IPS-11a (cell line): ENCODE data around the gene CNPY1.
"Not testable (repeated sequence)": the region's sequence is repeated elsewhere in the genome, so short reads cannot be mapped to it uniquely, and the experiment has no call there.

ENCODE experiments used
- H3K4me3 ChIP-seq: one replicate; pipeline ENCODE4 v1.5.1; 2013; ENCODE audit warnings: low read depth, low read length, control low read depth

CNPY1 gene

DNA sequence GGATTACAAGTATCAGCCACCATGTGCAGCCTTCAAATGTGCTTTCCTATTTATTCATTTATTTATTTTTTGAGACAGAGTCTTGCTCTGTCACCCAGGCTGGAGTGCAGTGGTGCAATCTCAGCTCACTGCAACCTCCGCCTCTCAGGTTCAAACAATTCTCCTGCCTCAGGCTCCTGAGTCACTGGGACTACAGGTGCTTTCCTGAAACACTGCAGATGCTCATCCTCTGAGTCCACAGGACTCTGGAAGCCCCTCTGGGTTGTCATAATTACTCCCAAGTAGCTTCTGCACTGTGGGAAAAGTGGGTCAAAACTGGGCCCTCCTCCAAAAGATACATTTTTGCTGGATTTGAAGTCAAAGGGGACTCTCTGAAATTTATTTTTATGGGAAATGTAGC lies at the start of gene CNPY1:
CNPY1 (minus strand) TSS at position 111 of the 400 bp plus-strand sequence. CDS start 630 bp downstream, outside the sequence.
- not testable (repeated sequence) for H3K4me3 ChIP-seq

- no peak overlapping the region for H3K4me3 ChIP-seq
These were observed 48.6 kb upstream of the CNPY1 start for GRCh38 chr7:155594961-155595366.

DNA sequence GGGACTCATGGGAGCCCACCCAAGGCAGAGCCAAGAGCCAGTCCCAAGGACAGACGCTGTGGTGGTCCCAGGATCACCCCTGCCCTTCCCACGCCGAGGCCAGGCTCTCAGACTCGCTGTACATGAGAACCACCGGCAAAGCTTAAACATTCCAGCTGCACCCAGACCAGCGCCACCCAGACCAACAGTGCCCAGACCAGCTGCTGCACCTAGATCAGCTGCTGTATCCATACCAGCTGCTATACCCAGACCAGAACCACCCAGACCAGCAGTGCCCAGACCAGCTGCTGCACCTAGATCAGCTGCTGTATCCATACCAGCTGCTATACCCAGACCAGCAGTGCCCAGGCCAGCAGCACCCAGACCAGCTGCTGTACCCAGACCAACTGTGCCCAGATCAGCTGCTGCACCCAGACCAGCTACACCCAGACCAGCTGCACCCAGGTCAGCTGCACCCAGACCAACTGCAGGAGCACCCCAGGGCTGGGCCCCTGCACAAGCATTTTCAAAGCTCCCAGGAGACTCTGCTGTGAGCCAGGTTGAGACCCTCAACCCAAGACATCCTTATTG lies 47.9 kb upstream of the CNPY1 start:
- H3K4me3 ChIP-seq = no peak overlapping the region

- H3K4me3 ChIP-seq = no peak overlapping the region
These were observed 47.3 kb upstream of the CNPY1 start for GRCh38 chr7:155593461-155594162.

GRCh38 chr7:155591055-155591775 lies 44.9 kb upstream of the CNPY1 start:
- no peak overlapping the region for H3K4me3 ChIP-seq

DNA sequence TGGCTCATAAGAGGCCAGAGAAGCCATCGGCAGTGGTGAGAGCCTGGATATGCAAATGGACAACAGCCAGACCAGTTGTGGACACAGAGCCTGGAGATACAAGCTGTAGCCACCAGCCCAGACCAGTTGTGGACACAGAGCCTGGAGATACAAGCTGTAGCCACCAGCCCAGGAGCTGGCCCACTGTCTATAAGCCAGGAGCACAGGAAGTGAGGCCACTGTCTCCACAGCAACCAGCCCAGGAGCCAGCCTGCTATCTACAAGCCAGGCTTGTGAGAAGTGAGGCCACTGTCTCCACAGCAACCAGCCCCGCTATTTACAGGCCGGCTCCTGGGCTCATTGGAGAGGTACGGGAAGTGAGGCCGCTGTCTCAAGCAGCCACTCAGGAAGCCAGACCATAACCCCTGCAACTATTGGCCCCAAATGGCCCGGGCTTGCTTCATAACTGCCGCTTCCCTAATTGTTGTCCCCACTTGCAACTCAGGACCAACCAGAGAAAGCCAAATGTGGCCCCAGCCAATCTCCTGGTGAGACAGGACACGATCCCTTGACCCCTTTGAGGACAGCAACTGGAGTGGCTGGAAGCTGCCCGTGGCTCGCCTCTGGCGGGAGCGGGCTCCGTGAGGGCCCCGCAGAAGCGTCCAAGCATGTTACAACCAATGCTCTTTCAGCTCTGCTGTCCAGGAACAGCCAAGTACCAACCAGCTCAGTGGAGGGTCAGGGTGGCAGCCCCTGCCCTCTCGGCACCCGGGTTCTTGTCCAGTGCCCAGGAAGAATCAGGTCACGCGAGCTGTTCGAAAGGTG lies 44.1 kb upstream of the CNPY1 start:
- no peak overlapping the region for H3K4me3 ChIP-seq

DNA sequence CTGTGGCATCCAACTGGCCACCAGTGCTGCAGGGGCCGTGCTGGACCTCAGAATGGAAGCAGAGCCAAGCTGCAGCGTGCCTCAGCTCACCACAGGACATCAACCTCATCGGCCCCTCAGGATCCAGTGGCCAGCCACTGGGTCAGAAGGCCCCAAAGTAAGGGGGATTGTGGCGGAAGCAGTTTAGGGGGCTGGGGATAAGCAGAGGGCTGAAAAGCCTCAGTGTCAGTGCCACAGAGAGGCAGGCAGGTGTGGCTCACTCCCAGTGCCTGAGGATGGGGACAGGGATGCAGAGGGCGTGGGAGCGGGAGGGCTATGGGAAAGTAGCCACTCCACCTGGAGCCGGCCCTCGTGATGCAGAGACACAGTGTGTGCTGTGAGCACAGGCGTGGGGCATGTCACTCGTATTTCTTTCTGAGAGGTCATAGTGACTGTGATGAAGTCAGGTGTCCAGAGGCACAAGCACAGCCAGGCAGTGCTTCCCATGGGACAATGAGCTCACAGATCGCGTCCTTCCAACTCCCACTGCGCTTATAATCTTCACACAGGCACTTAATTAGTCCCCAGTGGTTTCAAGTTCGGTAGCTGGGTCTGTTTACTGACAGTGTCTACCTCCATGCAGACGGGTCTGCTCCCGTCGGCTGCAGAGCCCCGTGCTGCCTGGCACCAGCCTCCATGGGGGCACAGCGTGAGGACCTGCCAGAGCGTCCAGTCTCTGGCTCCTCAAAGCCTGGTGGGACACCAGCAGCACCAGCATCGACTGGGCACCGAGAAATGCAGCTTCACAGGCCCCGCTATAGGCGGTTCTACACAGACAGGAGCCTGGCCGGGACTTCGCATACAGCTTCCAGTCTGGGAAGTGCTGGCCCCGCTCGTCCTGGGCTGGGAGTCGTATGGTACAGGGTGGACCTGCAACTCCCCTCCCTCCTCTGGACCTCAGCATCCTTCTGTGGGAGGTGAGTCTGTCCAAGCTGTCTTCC lies 42.9 kb upstream of the CNPY1 start:
- no peak overlapping the region for H3K4me3 ChIP-seq

DNA sequence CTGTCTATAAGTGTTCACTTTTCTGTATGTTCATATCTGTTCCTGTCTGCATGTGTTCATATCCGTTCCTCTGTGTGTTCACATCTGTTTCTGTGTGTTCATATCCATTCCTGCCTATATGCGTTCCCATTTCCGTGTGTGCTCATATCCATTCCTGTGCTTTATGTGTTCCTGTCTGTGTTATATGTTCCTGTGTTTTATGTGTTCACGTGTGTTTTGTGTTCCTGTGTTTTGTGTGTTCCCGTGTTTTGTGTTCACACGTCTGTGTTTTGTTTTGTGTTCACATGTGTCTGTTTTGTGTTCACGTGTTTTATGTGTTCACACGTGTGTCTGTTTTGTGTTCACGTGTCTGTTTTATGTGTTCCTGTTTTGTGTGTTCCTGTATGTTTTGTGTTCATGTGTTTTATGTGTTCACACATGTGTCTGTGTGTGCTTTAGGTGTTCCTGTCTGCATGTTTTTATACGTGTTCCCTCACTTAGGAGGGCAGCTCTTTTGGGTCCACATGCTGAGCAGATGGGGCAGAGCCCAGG lies 42.2 kb upstream of the CNPY1 start:
- no peak overlapping the region for H3K4me3 ChIP-seq

DNA sequence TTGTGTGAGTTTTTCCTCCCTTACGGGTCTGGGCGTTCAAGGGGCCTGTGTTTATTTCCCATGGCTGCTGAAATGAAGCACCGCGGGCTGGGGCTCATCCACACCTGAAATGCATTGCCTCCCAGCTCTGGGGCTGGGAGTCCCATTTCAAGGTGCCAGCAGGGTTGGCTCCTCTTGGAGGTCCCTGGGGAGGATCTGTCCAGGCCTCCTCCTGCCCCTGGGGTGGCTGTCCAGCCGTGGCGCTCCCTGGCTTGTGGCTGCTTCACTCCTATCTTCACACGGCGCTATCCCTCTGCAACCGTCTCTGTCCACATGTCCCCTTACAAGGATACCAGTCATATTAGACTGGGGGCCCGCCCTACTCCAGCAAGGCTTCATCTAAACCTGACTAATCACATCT lies 41.1 kb upstream of the CNPY1 start:
- no peak overlapping the region for H3K4me3 ChIP-seq

DNA sequence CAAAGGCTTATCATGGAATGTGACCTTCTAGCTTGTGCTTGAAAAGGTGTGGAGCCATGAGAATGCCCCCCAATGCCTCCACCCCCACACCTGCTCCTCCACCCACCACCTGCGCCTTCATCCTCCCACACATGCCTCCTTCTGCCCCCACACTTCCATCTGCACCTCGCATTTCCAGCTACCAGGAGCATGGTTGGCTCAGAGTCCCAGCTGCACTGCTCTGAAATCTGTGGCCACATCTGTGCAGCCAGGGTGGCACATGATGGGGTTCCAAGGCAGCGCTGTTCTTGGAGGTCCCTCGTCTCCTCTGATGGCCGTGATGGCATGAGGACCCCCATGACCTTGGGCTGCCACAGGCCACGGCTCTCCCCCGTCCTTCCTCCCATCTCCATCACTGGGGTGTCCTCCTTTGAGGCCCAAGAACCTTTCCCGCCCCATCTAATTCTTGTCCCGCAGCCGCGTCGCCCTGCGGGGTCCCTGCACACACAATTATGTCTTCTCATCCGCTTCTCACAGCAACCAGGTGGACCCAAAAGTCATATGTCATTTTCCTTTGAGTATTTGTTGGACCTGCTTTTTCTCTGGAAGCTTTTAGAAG lies 40.6 kb upstream of the CNPY1 start:
- no peak overlapping the region for H3K4me3 ChIP-seq

- no peak overlapping the region for H3K4me3 ChIP-seq
These were observed 39.6 kb upstream of the CNPY1 start for GRCh38 chr7:155585951-155586350.

DNA sequence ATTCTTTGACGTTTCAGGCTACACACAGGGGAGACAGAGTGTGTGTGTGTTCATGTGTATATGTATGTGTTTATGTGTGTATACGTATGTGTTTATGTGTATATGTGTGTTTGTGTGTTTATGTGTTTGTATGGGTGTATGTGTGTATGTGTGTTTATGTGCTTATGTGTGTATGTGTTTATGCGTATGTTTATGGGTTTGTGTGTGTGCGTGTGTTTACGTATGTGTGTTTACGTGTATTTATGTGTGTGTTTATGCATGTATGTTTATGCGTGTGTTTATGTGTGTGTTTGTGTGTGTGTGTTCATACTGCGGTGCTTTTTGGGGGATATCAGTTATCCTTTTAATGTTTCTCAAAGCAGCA lies 39.2 kb upstream of the CNPY1 start:
- H3K4me3 ChIP-seq = no peak overlapping the region

DNA sequence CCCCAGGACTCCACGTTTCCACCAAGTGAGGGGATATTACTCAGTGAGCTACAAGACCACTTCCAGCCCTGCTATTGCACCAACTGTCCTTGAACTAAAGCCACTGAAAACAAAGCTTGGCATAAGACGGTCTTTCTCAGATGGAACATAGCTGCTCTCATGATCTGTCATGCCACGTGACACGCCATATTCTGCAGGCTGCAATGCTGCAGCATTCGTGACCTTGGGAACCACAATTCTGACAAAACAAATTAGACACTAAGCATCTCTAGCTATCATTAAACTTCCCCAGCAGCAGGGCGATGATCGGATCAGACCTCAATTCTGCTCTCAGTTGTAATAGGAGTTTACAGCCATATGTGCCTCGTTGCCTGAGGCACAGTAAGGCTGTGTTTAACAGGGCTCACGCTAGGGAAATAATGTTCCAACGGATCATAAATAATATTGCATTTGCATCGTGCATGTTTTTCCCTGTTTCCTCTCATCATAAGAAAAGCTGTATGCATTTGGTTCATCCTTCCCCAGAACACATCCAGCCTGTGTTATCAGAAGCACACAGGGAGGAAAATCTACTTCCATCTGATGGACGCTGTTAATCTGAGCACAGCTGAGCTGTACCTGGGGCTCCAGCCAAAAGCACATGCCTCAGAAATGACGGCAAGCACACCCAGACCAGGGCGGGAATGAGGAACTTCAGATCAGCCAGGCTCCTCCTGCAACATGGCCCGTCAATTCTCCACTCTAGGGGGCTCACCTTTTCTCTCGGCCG lies 38.6 kb upstream of the CNPY1 start:
- H3K4me3 ChIP-seq = no peak overlapping the region

GRCh38 chr7:155584261-155584660 lies 37.9 kb upstream of the CNPY1 start:
- H3K4me3 ChIP-seq = no peak overlapping the region

DNA sequence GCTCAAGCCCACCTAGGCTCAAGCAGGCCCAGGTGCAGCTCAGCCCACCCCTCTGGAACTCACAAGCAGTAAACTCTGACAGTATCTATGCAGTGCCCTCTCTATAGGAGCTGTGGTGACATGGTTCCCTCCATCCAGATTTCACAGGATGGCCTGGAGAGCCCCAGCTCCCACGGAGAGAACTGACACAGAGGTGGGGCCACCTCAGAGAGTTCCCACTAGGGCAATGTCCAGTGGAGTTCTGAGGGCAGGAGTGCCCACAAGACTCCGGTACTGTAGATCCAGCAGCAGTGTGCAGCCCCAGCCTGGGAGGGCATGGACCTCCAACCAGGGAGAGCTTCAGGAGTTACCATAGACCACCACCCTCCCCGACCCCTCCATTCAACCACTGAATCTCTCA lies 37.3 kb upstream of the CNPY1 start:
- H3K4me3 ChIP-seq = no peak overlapping the region

GRCh38 chr7:155581954-155582353 lies 35.6 kb upstream of the CNPY1 start:
- H3K4me3 ChIP-seq = no peak overlapping the region

- H3K4me3 ChIP-seq = no peak overlapping the region
These were observed 34.9 kb upstream of the CNPY1 start for GRCh38 chr7:155581107-155581830.

DNA sequence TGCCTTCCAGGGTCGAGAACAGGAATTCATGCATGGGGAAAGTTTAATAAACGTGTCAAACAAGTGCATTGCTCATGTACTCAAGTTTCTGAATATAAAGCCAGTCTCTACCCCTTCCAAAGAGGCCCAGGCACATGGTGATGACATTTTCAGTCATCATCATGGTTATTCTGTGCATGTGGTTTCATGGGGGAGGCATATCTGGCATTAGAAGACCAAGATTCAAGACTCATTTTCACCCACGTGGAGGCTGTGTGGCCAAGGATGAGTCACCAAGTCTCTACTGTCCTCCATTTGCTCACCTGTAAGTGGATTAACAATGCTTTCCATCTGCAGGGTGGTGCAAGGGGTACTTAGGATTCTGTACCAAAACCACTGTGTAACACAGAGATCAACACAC lies 34.0 kb upstream of the CNPY1 start:
- H3K4me3 ChIP-seq = no peak overlapping the region
